GM18867 (cell line): ENCODE data around the gene COPS7A.

Source experiments
- ATAC-seq: cut with Tn5 transposase; IDR thresholded peaks from one replicate; pipeline ENCODE4 v1.9.1; 2021; ENCODE audit warnings: mild to moderate bottlenecking, moderate library complexity; ENCODE audit not compliant: unreplicated experiment

Gene COPS7A

DNA sequence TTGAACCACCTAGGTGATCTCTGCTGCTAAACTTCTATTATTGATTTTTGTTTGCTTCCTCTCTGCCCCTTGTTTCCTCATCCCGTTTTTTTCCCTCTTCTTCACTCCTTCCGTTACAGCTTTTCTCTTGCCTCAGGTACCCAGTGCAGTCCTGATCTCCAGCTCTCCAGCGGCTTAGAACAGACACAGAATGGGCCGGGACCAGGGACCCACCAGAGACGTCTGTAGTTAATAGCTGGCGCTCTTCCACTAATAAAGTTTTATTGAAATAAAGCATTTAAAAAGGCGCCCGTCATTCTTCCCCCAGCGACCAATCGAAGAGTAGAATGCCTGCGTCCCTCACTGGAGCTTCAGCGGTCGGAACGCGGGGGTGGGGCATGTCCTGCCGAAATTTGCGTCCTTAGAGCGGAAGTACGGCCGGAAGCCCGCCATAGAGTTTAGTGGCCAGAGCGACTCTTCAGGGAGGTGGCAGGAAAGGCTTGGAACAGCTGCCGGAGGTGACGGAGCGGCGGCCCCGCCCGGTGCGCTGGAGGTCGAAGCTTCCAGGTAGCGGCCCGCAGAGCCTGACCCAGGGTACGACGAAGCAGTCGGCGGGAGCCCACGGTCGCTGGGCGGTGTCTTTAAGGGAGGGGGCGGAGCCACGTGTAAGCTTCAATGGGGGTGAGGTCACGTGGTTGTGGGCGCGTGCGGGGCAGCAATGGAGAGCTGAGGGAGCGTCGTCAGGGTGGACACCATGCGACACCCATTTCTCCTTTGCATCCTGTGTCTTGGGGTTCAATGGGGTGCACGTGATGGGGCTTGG lies at the start of gene COPS7A:
TSS of gene COPS7A (plus strand) at position 440 of the 802 bp plus-strand sequence. CDS start 611 bp downstream, outside the sequence.
- ATAC-seq, result peak; percentile 90

DNA sequence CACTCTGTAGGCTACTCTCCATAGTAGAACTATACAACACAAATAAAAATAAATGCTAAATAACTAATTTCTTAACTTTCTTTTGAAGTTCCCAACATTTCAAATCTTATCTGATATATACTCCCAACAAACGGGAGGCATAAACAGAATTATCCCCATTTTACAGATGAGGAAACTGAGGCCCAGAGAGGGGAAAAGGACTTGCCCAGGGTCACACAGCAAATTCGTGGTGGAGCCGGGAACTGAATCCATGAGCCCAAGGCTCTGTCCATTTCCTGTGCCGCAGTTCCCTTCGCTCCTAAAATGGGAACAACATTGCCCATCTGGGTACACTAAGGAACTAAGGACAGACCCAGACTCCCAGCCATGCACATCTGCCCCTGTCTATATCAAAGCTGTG lies 46.9 kb upstream of the COPS7A start:
- ATAC-seq, result no peak

GRCh38 chr12:6684609-6685008 lies 39.2 kb upstream of the COPS7A start:
- ATAC-seq, result no peak

GRCh38 chr12:6685814-6686213 lies 38.0 kb upstream of the COPS7A start:
- ATAC-seq, result no peak

DNA sequence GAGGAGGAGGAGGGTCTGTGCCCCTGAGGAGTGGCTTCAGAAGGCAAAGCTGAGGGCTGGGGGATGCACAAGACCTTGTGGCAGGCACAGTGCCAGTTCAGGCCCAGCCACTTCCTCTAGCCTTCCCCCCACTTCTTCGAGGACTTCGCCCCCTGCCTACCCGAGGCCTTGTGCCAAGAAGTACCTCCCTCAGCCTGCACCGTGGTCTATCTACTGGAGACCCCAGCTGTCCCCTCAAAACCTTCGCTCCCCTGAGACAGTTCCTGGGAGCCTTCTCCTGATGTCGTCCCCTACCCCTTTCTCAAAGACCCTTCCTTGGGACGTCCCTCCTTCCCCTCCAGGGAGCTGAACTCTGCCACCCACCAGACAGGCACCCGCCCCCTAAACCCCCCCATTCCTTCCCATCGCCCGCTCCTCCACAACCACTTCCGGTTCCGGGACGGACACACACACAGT lies 35.3 kb upstream of the COPS7A start:
- ATAC-seq, result peak; percentile 1

- ATAC-seq, result peak; percentile 84
These were observed 34.6 kb upstream of the COPS7A start, which contains the start of gene ZNF384 for GRCh38 chr12:6688999-6689882. ZNF384 (minus strand) TSS chr12:6689375; CDS start chr12:6679520, 9,855 bp downstream.

DNA sequence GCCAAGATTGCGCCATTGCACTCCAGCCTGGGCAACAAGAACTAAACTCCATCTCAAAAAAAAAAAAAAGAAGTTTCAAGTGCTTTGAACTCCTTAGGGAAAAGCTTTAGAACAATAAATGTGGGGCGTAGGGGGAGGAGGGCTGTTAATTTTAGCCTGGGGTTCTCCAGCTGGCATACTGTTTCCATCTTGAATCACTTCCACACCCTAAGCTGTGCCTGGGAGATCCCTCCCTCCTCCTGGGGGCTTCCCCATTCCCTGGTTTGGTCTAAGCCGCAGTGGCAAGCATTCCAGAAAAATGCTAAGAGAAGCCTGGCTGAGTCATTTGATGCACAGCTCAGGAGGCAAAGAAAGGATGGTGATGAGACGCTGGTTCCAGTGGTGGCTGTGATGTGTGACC lies 32.4 kb upstream of the COPS7A start:
- ATAC-seq, result no peak

DNA sequence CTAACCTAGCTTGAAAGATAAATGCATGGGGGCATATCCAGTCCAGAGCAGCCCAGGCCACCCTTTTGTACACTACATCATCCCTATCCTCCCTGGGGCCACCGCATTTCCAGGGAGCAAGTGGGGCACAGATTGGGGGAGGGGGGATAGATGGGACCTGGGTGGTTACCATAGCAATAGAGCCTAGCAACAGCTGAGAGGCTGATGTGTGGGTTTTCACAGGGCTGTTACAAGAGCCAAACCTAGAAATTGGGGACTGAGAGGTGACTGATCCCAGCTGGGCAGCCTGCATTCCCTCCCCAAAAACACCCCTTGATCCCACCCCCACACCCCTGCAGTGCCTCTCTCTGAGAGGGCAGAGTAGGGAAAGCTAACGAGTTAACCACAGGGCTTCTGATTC lies 31.0 kb upstream of the COPS7A start:
- ATAC-seq, result no peak

DNA sequence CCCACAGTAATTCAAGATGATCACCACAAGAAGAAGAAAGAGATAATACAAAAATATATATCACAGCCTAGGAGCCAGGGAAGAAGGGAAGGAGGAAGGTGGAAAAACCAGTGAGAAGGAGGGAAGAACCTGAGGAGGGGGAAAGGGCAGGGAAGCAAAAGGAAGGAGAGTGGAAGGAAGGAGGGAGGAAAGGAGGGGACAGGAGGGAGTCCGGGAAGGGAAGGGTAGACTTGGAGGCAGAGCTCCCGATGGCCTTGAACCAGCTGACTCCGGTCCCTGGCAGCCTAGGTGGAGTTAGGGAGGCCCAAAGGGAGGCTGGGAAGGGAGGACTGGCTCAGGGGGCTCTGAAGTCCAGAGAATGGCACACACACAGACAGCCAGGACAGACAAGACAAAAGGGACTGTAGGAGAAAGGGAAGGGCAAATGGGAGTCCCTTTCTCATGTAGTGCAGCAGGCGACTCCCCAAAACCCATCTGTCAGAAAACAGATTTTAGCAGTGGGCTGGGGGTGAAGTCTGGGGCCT lies 30.0 kb upstream of the COPS7A start:
- ATAC-seq, result no peak

GRCh38 chr12:6694701-6695100 lies 29.1 kb upstream of the COPS7A start:
- ATAC-seq, result no peak

GRCh38 chr12:6695313-6696045 lies 28.4 kb upstream of the COPS7A start:
- ATAC-seq, result no peak

GRCh38 chr12:6696690-6697583 lies 26.9 kb upstream of the COPS7A start:
- ATAC-seq, result no peak

DNA sequence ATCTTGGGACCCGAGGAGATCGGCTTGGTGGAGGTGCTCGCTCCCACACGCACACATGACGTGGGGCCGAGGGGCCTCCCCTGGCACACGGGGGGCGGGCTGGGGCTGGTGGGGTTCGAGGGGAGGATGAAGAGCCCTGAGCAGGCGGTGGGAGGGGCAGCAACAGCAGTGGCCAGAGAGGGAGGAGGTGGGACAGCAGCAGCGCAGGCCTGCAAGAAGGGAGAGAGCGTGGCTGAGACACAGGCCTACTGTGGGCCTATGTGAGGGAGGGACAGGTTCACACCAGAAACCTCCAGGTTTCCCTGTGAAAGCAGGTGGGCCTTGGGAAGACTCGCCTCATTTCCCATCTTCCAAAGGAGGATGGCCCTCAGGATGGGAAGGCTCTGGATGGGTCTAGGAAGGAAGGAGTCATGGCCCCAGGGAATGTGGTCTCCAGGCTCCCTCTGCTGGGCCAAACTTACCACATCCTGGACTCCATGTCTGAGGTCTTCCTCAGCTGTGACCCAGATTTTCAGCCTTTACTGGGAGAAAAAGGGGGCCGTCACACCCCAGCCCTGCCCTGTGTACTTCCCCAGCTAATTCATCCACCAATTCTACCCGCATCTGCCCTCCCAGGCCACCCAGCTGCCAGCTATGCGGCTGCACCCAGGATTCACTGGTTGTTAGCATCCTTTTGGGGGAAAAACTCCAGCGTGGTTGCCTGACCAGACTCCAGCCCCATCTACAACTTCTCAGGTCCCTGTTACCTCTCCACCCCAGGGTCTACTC lies 26.1 kb upstream of the COPS7A start:
- ATAC-seq, result no peak

- ATAC-seq, result no peak
These were observed 25.3 kb upstream of the COPS7A start for GRCh38 chr12:6698352-6699046.

GRCh38 chr12:6699259-6699988 lies 24.4 kb upstream of the COPS7A start:
- no peak for ATAC-seq

- ATAC-seq, result no peak
These were observed 23.7 kb upstream of the COPS7A start for GRCh38 chr12:6699989-6700645.

GRCh38 chr12:6700646-6701051 lies 23.2 kb upstream of the COPS7A start, which contains the start of gene PIANP:
PIANP (minus strand) TSS chr12:6700815; CDS start chr12:6698061, 2,754 bp downstream.
- no peak for ATAC-seq
